HEK293 (cell line): ENCODE data around the gene PRKAG2.

ENCODE experiments used
- KLF8 ChIP-seq: fragments of 450-650 bp; formaldehyde crosslinking; IDR thresholded peaks from 2 replicates; pipeline ENCODE4 v1.5.1; 2016; ENCODE audit warnings: missing biosample characterization, missing genetic modification characterization
- SETDB1 ChIP-seq: IDR thresholded peaks from one replicate; pipeline ENCODE4 v1.6.1; 2017; ENCODE audit warnings: mild to moderate bottlenecking, low read length, moderate library complexity, mixed read lengths; ENCODE audit not compliant: insufficient read length
- ZNF292 ChIP-seq: fragments of 450-650 bp; formaldehyde crosslinking; IDR thresholded peaks from 2 replicates; pipeline ENCODE4 v1.5.1; 2016; ENCODE audit warnings: low read depth, missing biosample characterization, missing genetic modification characterization, borderline replicate concordance
- ZNF660 ChIP-seq: fragments of 450-650 bp; IDR thresholded peaks from 2 replicates; pipeline ENCODE4 v1.5.1; 2018; ENCODE audit warnings: missing biosample characterization, mild to moderate bottlenecking, missing genetic modification characterization
- ZNF664 ChIP-seq: fragments of 450-650 bp; formaldehyde crosslinking; IDR thresholded peaks from 2 replicates; pipeline ENCODE4 v1.5.1; 2016; ENCODE audit warnings: missing biosample characterization, missing genetic modification characterization
- ZNF747 ChIP-seq: fragments of 450-650 bp; formaldehyde crosslinking; IDR thresholded peaks from 2 replicates; pipeline ENCODE4 v1.5.1; 2016; ENCODE audit warnings: missing biosample characterization, missing genetic modification characterization
- ZSCAN30 ChIP-seq: fragments of 450-650 bp; IDR thresholded peaks from 2 replicates; pipeline ENCODE4 v1.5.1; 2018; ENCODE audit warnings: missing biosample characterization, mild to moderate bottlenecking, missing genetic modification characterization, moderate library complexity
- TF ChIP-seq, protein P1 (sequence below): fragments of 450-650 bp; formaldehyde crosslinking; IDR thresholded peaks from 2 replicates; pipeline ENCODE4 v1.5.1; 2016; ENCODE audit warnings: missing biosample characterization, missing genetic modification characterization
- TF ChIP-seq, protein P2 (sequence below): fragments of 450-650 bp; formaldehyde crosslinking; IDR thresholded peaks from 2 replicates; pipeline ENCODE4 v1.5.1; 2016; ENCODE audit warnings: missing biosample characterization, missing genetic modification characterization
- TF ChIP-seq, protein P3 (sequence below): sonication (generic); formaldehyde crosslinking; IDR thresholded peaks from 2 replicates; pipeline ENCODE4 v1.8.1; 2022; ENCODE audit warnings: mild to moderate bottlenecking, moderate library complexity, missing genetic modification reagents

DNA sequence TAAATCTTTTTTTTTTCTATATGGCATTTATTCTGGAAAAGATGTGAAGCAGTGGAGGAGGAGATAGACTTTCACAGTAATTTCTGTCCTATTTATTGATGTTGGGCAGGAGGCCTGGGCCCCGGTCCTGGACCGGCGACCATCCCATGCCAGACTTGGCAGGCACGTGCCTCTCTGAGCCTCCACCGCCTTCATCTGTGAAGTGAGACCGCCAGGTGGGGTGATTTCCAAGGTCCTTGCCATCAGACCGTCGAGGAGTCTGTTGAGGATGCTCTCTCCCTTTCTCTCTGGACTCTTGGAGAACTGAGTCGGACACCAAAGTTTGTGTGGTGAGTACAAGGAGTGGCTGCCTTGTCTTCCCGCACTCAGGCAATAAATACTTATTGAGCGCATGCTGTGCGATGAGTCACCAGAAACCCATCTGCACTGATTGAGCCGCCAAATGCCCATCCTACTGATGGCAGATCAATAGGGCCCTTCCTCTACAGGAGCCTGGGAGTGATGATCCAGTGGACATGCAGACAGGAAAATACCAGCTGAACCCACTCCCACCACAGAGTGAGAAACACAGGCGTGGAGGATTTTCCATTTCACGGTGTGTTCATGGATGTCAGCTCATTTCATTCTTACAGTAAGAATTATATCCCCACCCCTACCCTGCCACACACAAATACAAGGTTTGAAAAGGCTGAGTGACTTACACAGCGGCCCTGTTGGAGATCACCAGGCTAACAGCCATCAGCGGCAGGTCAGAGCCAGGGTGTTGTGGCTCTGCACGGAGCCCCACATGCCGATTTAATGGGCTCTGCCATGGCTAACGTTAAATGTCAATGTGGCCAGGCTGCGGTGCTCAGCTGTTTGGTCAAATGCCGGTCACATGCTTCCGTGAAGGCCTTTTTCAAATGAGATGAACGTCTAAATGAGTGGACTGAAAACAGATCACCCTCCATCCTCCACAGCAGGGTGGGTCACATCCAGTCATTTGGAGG lies 11.5 kb upstream of the PRKAG2 start:
- TF ChIP-seq, protein P1, sequence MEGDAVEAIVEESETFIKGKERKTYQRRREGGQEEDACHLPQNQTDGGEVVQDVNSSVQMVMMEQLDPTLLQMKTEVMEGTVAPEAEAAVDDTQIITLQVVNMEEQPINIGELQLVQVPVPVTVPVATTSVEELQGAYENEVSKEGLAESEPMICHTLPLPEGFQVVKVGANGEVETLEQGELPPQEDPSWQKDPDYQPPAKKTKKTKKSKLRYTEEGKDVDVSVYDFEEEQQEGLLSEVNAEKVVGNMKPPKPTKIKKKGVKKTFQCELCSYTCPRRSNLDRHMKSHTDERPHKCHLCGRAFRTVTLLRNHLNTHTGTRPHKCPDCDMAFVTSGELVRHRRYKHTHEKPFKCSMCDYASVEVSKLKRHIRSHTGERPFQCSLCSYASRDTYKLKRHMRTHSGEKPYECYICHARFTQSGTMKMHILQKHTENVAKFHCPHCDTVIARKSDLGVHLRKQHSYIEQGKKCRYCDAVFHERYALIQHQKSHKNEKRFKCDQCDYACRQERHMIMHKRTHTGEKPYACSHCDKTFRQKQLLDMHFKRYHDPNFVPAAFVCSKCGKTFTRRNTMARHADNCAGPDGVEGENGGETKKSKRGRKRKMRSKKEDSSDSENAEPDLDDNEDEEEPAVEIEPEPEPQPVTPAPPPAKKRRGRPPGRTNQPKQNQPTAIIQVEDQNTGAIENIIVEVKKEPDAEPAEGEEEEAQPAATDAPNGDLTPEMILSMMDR: no peak
- TF ChIP-seq ZSCAN30 (tag by site-specific recombination) (no peak), ZNF664 (tag by site-specific recombination) (no peak), ZNF660 (tag by site-specific recombination) (no peak), ZNF292 (no peak), ZNF747 (tag by site-specific recombination) (no peak), KLF8 (peak; percentile 32; the same call in 1 of the 2 replicates), SETDB1 (no peak)
- TF ChIP-seq, protein P2, sequence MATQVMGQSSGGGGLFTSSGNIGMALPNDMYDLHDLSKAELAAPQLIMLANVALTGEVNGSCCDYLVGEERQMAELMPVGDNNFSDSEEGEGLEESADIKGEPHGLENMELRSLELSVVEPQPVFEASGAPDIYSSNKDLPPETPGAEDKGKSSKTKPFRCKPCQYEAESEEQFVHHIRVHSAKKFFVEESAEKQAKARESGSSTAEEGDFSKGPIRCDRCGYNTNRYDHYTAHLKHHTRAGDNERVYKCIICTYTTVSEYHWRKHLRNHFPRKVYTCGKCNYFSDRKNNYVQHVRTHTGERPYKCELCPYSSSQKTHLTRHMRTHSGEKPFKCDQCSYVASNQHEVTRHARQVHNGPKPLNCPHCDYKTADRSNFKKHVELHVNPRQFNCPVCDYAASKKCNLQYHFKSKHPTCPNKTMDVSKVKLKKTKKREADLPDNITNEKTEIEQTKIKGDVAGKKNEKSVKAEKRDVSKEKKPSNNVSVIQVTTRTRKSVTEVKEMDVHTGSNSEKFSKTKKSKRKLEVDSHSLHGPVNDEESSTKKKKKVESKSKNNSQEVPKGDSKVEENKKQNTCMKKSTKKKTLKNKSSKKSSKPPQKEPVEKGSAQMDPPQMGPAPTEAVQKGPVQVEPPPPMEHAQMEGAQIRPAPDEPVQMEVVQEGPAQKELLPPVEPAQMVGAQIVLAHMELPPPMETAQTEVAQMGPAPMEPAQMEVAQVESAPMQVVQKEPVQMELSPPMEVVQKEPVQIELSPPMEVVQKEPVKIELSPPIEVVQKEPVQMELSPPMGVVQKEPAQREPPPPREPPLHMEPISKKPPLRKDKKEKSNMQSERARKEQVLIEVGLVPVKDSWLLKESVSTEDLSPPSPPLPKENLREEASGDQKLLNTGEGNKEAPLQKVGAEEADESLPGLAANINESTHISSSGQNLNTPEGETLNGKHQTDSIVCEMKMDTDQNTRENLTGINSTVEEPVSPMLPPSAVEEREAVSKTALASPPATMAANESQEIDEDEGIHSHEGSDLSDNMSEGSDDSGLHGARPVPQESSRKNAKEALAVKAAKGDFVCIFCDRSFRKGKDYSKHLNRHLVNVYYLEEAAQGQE: no peak
- TF ChIP-seq, protein P3, sequence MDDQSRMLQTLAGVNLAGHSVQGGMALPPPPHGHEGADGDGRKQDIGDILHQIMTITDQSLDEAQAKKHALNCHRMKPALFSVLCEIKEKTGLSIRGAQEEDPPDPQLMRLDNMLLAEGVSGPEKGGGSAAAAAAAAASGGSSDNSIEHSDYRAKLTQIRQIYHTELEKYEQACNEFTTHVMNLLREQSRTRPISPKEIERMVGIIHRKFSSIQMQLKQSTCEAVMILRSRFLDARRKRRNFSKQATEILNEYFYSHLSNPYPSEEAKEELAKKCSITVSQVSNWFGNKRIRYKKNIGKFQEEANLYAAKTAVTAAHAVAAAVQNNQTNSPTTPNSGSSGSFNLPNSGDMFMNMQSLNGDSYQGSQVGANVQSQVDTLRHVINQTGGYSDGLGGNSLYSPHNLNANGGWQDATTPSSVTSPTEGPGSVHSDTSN (CRISPR knock-in tag): no peak
